ENCODE results near the gene PRDM9.
"Not testable (repeated sequence)": the region's sequence is repeated elsewhere in the genome, so short reads cannot be mapped to it uniquely, and the experiment has no call there.

PRDM9 gene

DNA sequence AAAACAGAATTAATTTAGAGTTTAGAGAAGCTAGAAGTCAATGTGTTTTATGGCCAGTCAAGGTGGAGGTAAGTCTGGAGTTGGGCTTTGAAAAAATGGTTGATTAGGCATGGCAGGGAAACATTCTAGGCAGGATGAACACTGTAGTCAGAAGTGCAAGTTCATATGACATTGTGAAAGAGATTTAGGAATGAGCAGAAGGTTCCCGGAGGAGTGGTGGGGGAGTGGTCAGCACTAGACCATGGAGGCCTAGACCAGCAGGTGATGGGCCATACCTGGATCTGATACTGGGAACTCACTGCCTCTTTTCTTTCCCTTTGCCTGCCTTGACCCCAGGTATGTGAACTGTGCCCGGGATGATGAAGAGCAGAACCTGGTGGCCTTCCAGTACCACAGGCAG is 16.6 kb downstream of the PRDM9 start:
- in situ Hi-C loops (cut with HindIII; ENCODE audit: low pct_ligation_motif_present, low pct_unique_long_range_greater_than_20kb, low sequenced_read_pairs), result no loop called here
- no peak for DNase-seq

DNA sequence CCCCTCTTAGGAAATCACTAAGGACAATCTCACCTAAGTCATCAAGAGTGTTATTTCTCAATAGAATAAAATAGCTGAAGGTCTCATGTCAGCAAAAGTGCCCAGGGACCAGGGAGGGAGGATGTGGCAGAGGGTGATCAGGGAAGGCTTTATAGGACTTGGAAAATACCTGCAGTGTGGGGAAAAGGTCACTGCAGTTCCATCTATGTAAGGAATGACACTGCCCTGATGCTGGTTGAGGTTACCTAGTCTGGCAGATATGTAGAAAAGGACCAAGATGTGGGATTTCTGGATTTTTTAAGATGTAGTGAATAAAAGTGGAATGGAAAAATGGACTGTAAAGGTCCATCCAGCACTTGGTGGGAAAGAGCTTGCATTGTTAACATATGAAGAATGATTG is 18.3 kb downstream of the PRDM9 start:
- DNase-seq, result no peak
- in situ Hi-C loops (cut with HindIII; ENCODE audit: low pct_ligation_motif_present, low pct_unique_long_range_greater_than_20kb, low sequenced_read_pairs), result no loop called here

DNA sequence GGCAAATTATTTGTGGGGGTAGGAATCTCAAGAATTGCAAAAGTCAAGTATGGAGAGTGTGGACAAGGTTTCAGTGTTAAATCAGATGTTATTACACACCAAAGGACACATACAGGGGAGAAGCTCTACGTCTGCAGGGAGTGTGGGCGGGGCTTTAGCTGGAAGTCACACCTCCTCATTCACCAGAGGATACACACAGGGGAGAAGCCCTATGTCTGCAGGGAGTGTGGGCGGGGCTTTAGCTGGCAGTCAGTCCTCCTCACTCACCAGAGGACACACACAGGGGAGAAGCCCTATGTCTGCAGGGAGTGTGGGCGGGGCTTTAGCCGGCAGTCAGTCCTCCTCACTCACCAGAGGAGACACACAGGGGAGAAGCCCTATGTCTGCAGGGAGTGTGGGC is 19.2 kb downstream of the PRDM9 start:
- in situ Hi-C loops (cut with HindIII; ENCODE audit: low pct_ligation_motif_present, low pct_unique_long_range_greater_than_20kb, low sequenced_read_pairs); DNase-seq: not testable (repeated sequence)

DNA sequence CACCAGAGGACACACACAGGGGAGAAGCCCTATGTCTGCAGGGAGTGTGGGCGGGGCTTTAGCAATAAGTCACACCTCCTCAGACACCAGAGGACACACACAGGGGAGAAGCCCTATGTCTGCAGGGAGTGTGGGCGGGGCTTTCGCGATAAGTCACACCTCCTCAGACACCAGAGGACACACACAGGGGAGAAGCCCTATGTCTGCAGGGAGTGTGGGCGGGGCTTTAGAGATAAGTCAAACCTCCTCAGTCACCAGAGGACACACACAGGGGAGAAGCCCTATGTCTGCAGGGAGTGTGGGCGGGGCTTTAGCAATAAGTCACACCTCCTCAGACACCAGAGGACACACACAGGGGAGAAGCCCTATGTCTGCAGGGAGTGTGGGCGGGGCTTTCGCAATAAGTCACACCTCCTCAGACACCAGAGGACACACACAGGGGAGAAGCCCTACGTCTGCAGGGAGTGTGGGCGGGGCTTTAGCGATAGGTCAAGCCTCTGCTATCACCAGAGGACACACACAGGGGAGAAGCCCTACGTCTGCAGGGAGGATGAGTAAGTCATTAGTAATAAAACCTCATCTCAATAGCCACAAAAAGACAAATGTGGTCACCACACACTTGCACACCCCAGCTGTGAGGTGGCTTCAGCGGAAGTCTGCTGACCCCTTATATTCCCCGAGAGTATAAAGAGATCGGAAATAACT is 20.0 kb downstream of the PRDM9 start:
- DNase-seq, result not testable (repeated sequence)

DNA sequence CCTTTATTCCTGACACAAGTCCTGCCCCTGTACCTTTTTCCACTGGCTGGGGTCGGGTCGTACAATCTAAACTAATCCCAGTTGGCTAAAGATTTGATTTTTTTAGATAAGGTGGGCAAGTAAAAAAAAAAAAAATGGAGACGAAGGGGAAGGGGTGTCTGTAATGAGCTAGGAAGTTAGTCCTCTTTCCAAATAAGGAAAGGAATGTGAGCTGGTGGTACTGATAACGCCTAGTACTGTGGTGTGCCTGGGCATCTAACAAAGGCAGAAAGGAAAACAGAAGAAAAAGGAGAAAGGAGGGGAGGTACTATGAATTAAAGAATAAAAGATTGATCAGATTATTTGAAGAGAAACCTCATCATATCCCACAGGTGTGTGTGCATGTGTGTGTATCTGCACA is 21.3 kb downstream of the PRDM9 start:
- no peak for DNase-seq
- in situ Hi-C loops (cut with HindIII; ENCODE audit: low pct_ligation_motif_present, low pct_unique_long_range_greater_than_20kb, low sequenced_read_pairs), result no loop called here

More for the DNA sequence above, 20.0 kb downstream of the PRDM9 start:
- in situ Hi-C loops (cut with HindIII; ENCODE audit: low pct_ligation_motif_present, low pct_unique_long_range_greater_than_20kb, low sequenced_read_pairs), result not testable (repeated sequence)

DNA sequence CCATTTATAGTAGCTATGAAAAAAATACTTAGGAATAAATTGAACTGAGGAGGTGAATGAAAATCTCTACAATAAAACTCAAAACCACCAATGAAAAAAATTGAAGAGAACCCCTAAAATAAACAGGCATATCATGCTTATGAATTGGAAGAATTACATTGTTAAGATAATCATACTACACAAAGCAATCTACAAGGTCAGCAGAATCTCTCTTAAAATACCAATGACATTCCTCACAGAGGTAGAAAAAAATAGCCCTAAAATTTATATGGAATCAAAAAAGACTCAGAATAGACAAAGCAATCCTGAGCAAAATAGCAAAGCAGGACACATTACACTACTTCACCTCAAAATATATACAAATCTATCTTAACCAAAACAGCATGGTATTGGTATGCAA is 23.2 kb downstream of the PRDM9 start:
- no peak for DNase-seq
- in situ Hi-C loops (cut with HindIII; ENCODE audit: low pct_ligation_motif_present, low pct_unique_long_range_greater_than_20kb, low sequenced_read_pairs), result no loop called here

DNA sequence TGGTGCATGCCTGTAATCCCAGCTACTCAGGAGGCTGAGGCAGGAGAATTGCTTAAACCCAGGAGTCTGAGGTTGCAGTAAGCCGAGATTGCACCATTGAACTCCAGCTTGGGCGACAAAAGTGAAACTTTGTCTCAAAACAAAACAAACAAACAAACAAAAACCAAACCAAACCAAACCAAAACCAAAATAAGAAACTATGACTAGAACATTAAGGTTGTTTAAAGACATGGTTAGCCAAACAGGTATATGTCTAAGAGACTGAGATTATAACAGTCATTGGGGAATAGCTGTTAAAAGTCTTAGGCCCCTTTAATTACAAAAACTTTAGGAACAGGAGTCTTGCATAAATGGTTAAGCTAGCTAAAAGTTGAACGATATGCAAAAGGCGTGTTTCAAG is 63.6 kb downstream of the PRDM9 start:
- in situ Hi-C loops (cut with HindIII; ENCODE audit: low pct_ligation_motif_present, low pct_unique_long_range_greater_than_20kb, low sequenced_read_pairs), result no loop called here
- DNase-seq, result no peak
